Smooth muscle cell (in vitro differentiated cells): ENCODE data around the gene OBSCN. TPM values are rescaled to one million over a fixed set of nuclear protein-coding genes. Genes with fewer than 3 reads are reported as not detected.

Source experiments
- DNase-seq: peaks from one replicate; lab custom pipeline; 2025; ENCODE audit not compliant: unreplicated experiment; lab: John Stamatoyannopoulos, UW
- H2AFZ ChIP-seq: fragments of 200-600 bp; sonication (generic); 2 replicates; pipeline ENCODE4 v1.6.0; 2016; ENCODE audit warnings: antibody characterized with exemption, low read depth, mild to moderate bottlenecking
- H3F3A ChIP-seq: fragments of 200-600 bp; sonication (generic); 2 replicates; pipeline ENCODE4 v1.6.0; 2017; ENCODE audit warnings: antibody characterized with exemption, low read depth
- H3K27ac ChIP-seq: fragments of 200-600 bp; sonication (generic); 2 replicates; pipeline ENCODE4 v1.5.1; 2016; ENCODE audit warnings: low read depth, mild to moderate bottlenecking
- H3K27me3 ChIP-seq: fragments of 200-600 bp; sonication (generic); 2 replicates; pipeline ENCODE4 v1.6.1; 2016; ENCODE audit warnings: low read depth, mild to moderate bottlenecking
- H3K36me3 ChIP-seq: fragments of 200-600 bp; sonication (generic); 2 replicates; pipeline ENCODE4 v1.5.1; 2016; ENCODE audit warnings: low read depth
- H3K4me1 ChIP-seq: fragments of 200-600 bp; sonication (generic); 2 replicates; pipeline ENCODE4 v1.5.1; 2016; ENCODE audit warnings: low read depth
- H3K4me2 ChIP-seq: fragments of 200-600 bp; sonication (generic); 2 replicates; pipeline ENCODE4 v1.6.0; 2016; ENCODE audit warnings: mild to moderate bottlenecking
- H3K4me3 ChIP-seq: fragments of 200-600 bp; sonication (generic); 2 replicates; pipeline ENCODE4 v1.5.1; 2016; ENCODE audit warnings: mild to moderate bottlenecking
- H3K79me2 ChIP-seq: fragments of 200-600 bp; sonication (generic); 2 replicates; pipeline ENCODE4 v1.6.0; 2016; ENCODE audit warnings: low read depth, mild to moderate bottlenecking
- H3K9ac ChIP-seq: fragments of 200-600 bp; sonication (generic); 2 replicates; pipeline ENCODE4 v1.6.0; 2016; ENCODE audit warnings: low read depth
- H3K9me3 ChIP-seq: fragments of 200-600 bp; sonication (generic); replicated peaks from 2 replicates; pipeline ENCODE4 v1.5.1; 2016; ENCODE audit warnings: low read depth
- H4K20me1 ChIP-seq: fragments of 200-600 bp; sonication (generic); 2 replicates; pipeline ENCODE4 v1.6.0; 2016; ENCODE audit warnings: low read depth
- CTCF ChIP-seq: fragments of 200-600 bp; sonication (generic); IDR thresholded peaks from 2 replicates; pipeline ENCODE4 v1.5.1; 2017; ENCODE audit warnings: borderline replicate concordance, mild to moderate bottlenecking, antibody characterized with exemption; ENCODE audit not compliant: insufficient read depth, poor library complexity, severe bottlenecking
- WGBS: methylation state at CpG from one replicate; pipeline ENCODE4 v1.1.7; 2016; ENCODE audit warnings: low lambda C conversion rate; 5-methylcytosine and 5-hydroxymethylcytosine counted together
- polyA plus RNA-seq: library from polyadenylated mRNA; unstranded; fragments of >200 nt; fragmentation: Nextera tagmentation; extraction: Ambion mirVana; gene quantifications from 2 replicates; pipeline ENCODE4 v1.2.1, GENCODE V29; 2016
- total RNA-seq: library from RNA; depleted of rRNA; stranded (reverse); fragments of >200 nt; gene quantifications from 2 replicates; pipeline ENCODE4 v1.2.3, GENCODE V29; 2014

OBSCN gene
- total and polyA plus RNA-seq, 2 experiments from 2014 or later = 3.8 to 10.6 TPM

DNA sequence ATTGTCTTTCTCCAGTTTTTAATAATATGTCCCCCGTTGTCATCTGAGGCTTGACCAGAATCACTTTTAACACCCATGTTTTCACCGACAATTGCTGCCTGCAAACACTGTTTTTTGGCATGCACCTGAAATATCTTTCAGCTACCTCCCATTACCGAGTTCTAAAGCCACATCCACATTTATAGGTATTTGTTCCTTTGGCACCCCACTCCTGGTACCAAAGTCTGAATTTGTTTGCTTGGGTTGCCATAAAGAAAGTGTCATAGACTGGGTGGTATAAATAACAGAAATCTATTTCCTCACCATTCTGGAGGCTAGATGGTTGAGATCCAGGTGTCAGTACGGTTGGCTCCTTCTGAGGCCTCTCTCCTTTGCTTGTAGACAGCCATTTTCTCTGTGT lies 94.2 kb downstream of the OBSCN start:
- no peak for TF ChIP-seq CTCF
- no peak overlapping the region for H3K4me2 ChIP-seq
- H2AFZ ChIP-seq = no peak overlapping the region
- WGBS = 94% methylated on average over 4 of the region's 4 CpGs
- H3F3A ChIP-seq = no peaks in the 10 kb centered on the region
- H4K20me1 ChIP-seq = no peaks in the 10 kb centered on the region
- H3K9me3 ChIP-seq = peaks cover 7% of the 10 kb centered on the region
- H3K27ac ChIP-seq = no peak overlapping the region
- H3K27me3 ChIP-seq = no peaks in the 10 kb centered on the region
- no peak overlapping the region for H3K9ac ChIP-seq
- DNase-seq = no peak
- no peaks in the 10 kb centered on the region for H3K36me3 ChIP-seq
- H3K4me3 ChIP-seq = no peak overlapping the region
- no peaks in the 10 kb centered on the region for H3K79me2 ChIP-seq
- H3K4me1 ChIP-seq = no peaks in the 10 kb centered on the region

GRCh38 chr1:228303596-228303995 lies 95.8 kb downstream of the OBSCN start:
- Histone ChIP-seq H3K9ac (no peak overlapping the region), H3K36me3 (no peaks in the 10 kb centered on the region), H3K27me3 (no peaks in the 10 kb centered on the region), H3K9me3 (peaks cover 7% of the 10 kb centered on the region), H3F3A (no peaks in the 10 kb centered on the region), H3K79me2 (no peaks in the 10 kb centered on the region), H3K4me2 (no peak overlapping the region), H3K4me1 (no peaks in the 10 kb centered on the region), H3K4me3 (no peak overlapping the region), H3K27ac (no peak overlapping the region), H4K20me1 (no peaks in the 10 kb centered on the region), H2AFZ (no peak overlapping the region)
- TF ChIP-seq CTCF = no peak
- 92% methylated on average over 9 of the region's 9 CpGs for WGBS
- DNase-seq = no peak

GRCh38 chr1:228304225-228304624 lies 96.4 kb downstream of the OBSCN start:
- WGBS = 92% methylated on average over 8 of the region's 8 CpGs
- Histone ChIP-seq H3K79me2 (no peaks in the 10 kb centered on the region), H3F3A (no peaks in the 10 kb centered on the region), H2AFZ (no peak overlapping the region), H3K4me2 (no peak overlapping the region), H3K36me3 (no peaks in the 10 kb centered on the region), H4K20me1 (no peaks in the 10 kb centered on the region), H3K4me1 (no peaks in the 10 kb centered on the region), H3K4me3 (no peak overlapping the region), H3K27me3 (no peaks in the 10 kb centered on the region), H3K27ac (no peak overlapping the region), H3K9ac (no peak overlapping the region), H3K9me3 (peaks cover 7% of the 10 kb centered on the region)
- TF ChIP-seq CTCF = no peak
- DNase-seq = no peak

- no peak for TF ChIP-seq CTCF
- Histone ChIP-seq H3K9me3 (peaks cover 7% of the 10 kb centered on the region), H2AFZ (no peak overlapping the region), H3K27ac (no peak overlapping the region), H3K27me3 (no peaks in the 10 kb centered on the region), H3K4me3 (no peak overlapping the region), H3K79me2 (no peaks in the 10 kb centered on the region), H3K4me1 (no peaks in the 10 kb centered on the region), H4K20me1 (no peaks in the 10 kb centered on the region), H3K4me2 (no peak overlapping the region), H3F3A (no peaks in the 10 kb centered on the region), H3K9ac (no peak overlapping the region), H3K36me3 (no peaks in the 10 kb centered on the region)
- 94% methylated on average over 6 of the region's 6 CpGs for WGBS
- DNase-seq = no peak
These were observed 97.0 kb downstream of the OBSCN start for GRCh38 chr1:228304766-228305395.
